K562 (cell line): ENCODE results near the gene VWA3A. TPM values are rescaled to one million over a fixed set of nuclear protein-coding genes. Genes with fewer than 3 reads are reported as not detected.

ENCODE experiments used
- CHD7 ChIP-seq: fragments of 200-600 bp; sonication (generic); IDR thresholded peaks from one replicate; pipeline ENCODE4 v1.6.1; 2012; ENCODE audit warnings: mild to moderate bottlenecking, low read depth, low read length, inconsistent platforms
- GTF2B ChIP-seq: IDR thresholded peaks from 2 replicates; pipeline ENCODE4 v1.6.1; 2011; ENCODE audit not compliant: insufficient read length; ENCODE audit errors: extremely low read depth
- ILF3 ChIP-seq: fragments of 450-650 bp; IDR thresholded peaks from 2 replicates; pipeline ENCODE4 v1.6.1; 2018; ENCODE audit warnings: antibody characterized with exemption, mild to moderate bottlenecking, moderate library complexity, borderline replicate concordance
- MXI1 ChIP-seq: IDR thresholded peaks from 2 replicates; pipeline ENCODE4 v1.6.1; 2011; ENCODE audit warnings: low read depth, mild to moderate bottlenecking, improper control_type of control experiment, low read length
- NR1H2 ChIP-seq: sonication (generic); formaldehyde crosslinking; IDR thresholded peaks from 2 replicates; pipeline ENCODE4 v1.4.0; 2020; ENCODE audit warnings: mild to moderate bottlenecking, missing genetic modification reagents
- STAT6 ChIP-seq: sonication (generic); formaldehyde crosslinking; IDR thresholded peaks from 2 replicates; pipeline ENCODE4 v1.8.1; 2023; ENCODE audit warnings: mild to moderate bottlenecking, missing genetic modification reagents
- ZC3H11A ChIP-seq: IDR thresholded peaks from 2 replicates; pipeline ENCODE4 v1.6.1; 2012; ENCODE audit warnings: low read depth, low read length, improper control_type of control experiment
- ZNF184 ChIP-seq: sonication (generic); formaldehyde crosslinking; IDR thresholded peaks from 2 replicates; pipeline ENCODE4 v1.5.0; 2020; ENCODE audit warnings: missing genetic modification reagents
- polyA plus RNA-seq, 8 experiments: library from polyadenylated mRNA; depleted of rRNA in 4 of 8; stranded (reverse) in 5 of 8; unstranded in 3 of 8; fragments of >200 nt; fragmentation: Nextera tagmentation in 2 of 8; fragmentation: Illumina TruSeq in 1 of 8; extraction: Ambion mirVana in 2 of 8; extraction: Trizol in 1 of 8; gene quantifications; 2 replicates each; pipeline versions ENCODE4 v1.2.1 to v1.2.3, GENCODE V29; 2011 to 2014; ENCODE audit warnings: inconsistent platforms in 1 of 8, missing spikeins in 1 of 8
- total RNA-seq, 7 experiments: library from RNA; depleted of rRNA in 6 of 7; stranded (reverse); fragments of >200 nt in 6 of 7; fragmentation: Illumina TruSeq in 2 of 7; extraction: Trizol in 2 of 7; gene quantifications; 2 replicates each; pipeline versions ENCODE4 v1.2.1 to v1.2.3, GENCODE V29; 2011 to 2021; ENCODE audit warnings: low replicate concordance in 1 of 7

VWA3A gene
- total and polyA plus RNA-seq, 9 of the 15 experiments (the other 6 are each of a cell fraction or from before 2014, with no cell fraction given), result not detected

GRCh38 chr16:22206013-22206841 is 113.9 kb downstream of the VWA3A start, which contains the start of gene EEF2K (continued):
- TF ChIP-seq NR1H2 (no peak), CHD7 (no peak), STAT6 (CRISPR knock-in tag) (no peak), GTF2B (no peak), MXI1 (peak; percentile 94), ZNF184 (CRISPR knock-in tag) (no peak), ZC3H11A (no peak), ILF3 (no peak; the same call in 1 of the 2 replicates)
